CD4-positive, alpha-beta T cell treated with Interleukin-15 for 1 hour (primary cell): ENCODE measurements around the gene CIITA.
"Not testable (repeated sequence)": the region's sequence is repeated elsewhere in the genome, so short reads cannot be mapped to it uniquely, and the experiment has no call there.

Experiments used
- DNase-seq: peaks from one replicate; pipeline ENCODE4 v3.0.0-alpha.2; 2020

CIITA gene

GRCh38 chr16:10922328-10923145 lies 45.5 kb downstream of the CIITA start:
- no peak for DNase-seq

GRCh38 chr16:10923146-10923649 lies 46.2 kb downstream of the CIITA start:
- no peak for DNase-seq

GRCh38 chr16:10923650-10924214 lies 46.7 kb downstream of the CIITA start:
- DNase-seq, result no peak

- not testable (repeated sequence) for DNase-seq
Observed at GRCh38 chr16:10925285-10925684, 48.3 kb downstream of the CIITA start.

- DNase-seq, result no peak
Observed at GRCh38 chr16:10926094-10926493, 49.1 kb downstream of the CIITA start.

- DNase-seq, result no peak
Observed at GRCh38 chr16:10926867-10927266, 49.9 kb downstream of the CIITA start.

- no peak for DNase-seq
Observed at GRCh38 chr16:10927497-10928112, 50.6 kb downstream of the CIITA start.

GRCh38 chr16:10929097-10929496 lies 52.1 kb downstream of the CIITA start:
- DNase-seq, result not testable (repeated sequence)

GRCh38 chr16:10929853-10930754 lies 53.1 kb downstream of the CIITA start:
- DNase-seq, result no peak

GRCh38 chr16:10930755-10931093 lies 53.7 kb downstream of the CIITA start:
- DNase-seq, result no peak

GRCh38 chr16:10931134-10931533 lies 54.1 kb downstream of the CIITA start:
- DNase-seq, result no peak

- no peak for DNase-seq
Observed at GRCh38 chr16:10931977-10932632, 55.1 kb downstream of the CIITA start.

GRCh38 chr16:10932959-10933710 lies 56.1 kb downstream of the CIITA start:
- DNase-seq, result no peak

GRCh38 chr16:10933865-10934264 lies 56.9 kb downstream of the CIITA start:
- no peak for DNase-seq

GRCh38 chr16:10934325-10935107 lies 57.5 kb downstream of the CIITA start:
- DNase-seq, result no peak

GRCh38 chr16:10935226-10935915 lies 58.4 kb downstream of the CIITA start:
- no peak for DNase-seq

- no peak for DNase-seq
Observed at GRCh38 chr16:10936272-10936984, 59.4 kb downstream of the CIITA start.

- DNase-seq, result no peak
Observed at GRCh38 chr16:10937068-10937859, 60.3 kb downstream of the CIITA start.

- DNase-seq, result no peak
Observed at GRCh38 chr16:10938321-10938720, 61.3 kb downstream of the CIITA start.
